ENCODE results near the gene KIAA0586. TPM values are rescaled to one million over a fixed set of nuclear protein-coding genes. Genes with fewer than 3 reads are reported as not detected.

The KIAA0586 gene
- polyA plus RNA-seq, 2 of the 4 experiments (the other 2 are of a cell fraction), result 10.6 to 22.2 TPM

GRCh38 chr14:58395812-58396788 lies 31.4 kb upstream of the KIAA0586 start, which contains the start of gene TOMM20L (continued):
- TF ChIP-seq, protein P1, sequence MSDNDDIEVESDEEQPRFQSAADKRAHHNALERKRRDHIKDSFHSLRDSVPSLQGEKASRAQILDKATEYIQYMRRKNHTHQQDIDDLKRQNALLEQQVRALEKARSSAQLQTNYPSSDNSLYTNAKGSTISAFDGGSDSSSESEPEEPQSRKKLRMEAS (IDR thresholded peaks at IDR 0.05), result peak; percentile 95
- TF ChIP-seq MAFK (IDR thresholded peaks at IDR 0.05; ENCODE audit: partially characterized antibody), result no peak
- TF ChIP-seq CTCF (IDR thresholded peaks at IDR 0.05), result peak; percentile 94
- no peak for TF ChIP-seq ZSCAN20 (CRISPR knock-in tag; IDR thresholded peaks at IDR 0.05)
- no peak for TF ChIP-seq NPAS2 (CRISPR knock-in tag; IDR thresholded peaks at IDR 0.05; ENCODE audit: borderline replicate concordance)
- TF ChIP-seq JUN (IDR thresholded peaks at IDR 0.05), result peak in 1 of 2 experiments; percentile 61; a peak in 2 of 5 replicates
- TF ChIP-seq NR3C1 (IDR thresholded peaks at IDR 0.05), result no peak
- TF ChIP-seq POLR2A (IDR thresholded peaks at IDR 0.05; ENCODE audit: low read length), result peak; percentile 17; the same call in 1 of the 2 replicates
- TF ChIP-seq JUNB (IDR thresholded peaks at IDR 0.05), result no peak
- no peak for TF ChIP-seq HOXB5 (CRISPR knock-in tag; IDR thresholded peaks at IDR 0.05)
- TF ChIP-seq EP300 (IDR thresholded peaks at IDR 0.05), result no peak
- TF ChIP-seq FOSL2 (IDR thresholded peaks at IDR 0.05), result no peak
- no peak for TF ChIP-seq FOSL2 (CRISPR knock-in tag; IDR thresholded peaks at IDR 0.05)
- TF ChIP-seq TP53 (CRISPR knock-in tag; IDR thresholded peaks at IDR 0.05), result no peak
- no peak for TF ChIP-seq RNF2 (IDR thresholded peaks at IDR 0.05; ENCODE audit: borderline replicate concordance, low read depth)
- no peak for TF ChIP-seq RFX5 (IDR thresholded peaks at IDR 0.05)
- no peak for TF ChIP-seq ELK1 (IDR thresholded peaks at IDR 0.05; ENCODE audit: low read depth, low read length)

DNA sequence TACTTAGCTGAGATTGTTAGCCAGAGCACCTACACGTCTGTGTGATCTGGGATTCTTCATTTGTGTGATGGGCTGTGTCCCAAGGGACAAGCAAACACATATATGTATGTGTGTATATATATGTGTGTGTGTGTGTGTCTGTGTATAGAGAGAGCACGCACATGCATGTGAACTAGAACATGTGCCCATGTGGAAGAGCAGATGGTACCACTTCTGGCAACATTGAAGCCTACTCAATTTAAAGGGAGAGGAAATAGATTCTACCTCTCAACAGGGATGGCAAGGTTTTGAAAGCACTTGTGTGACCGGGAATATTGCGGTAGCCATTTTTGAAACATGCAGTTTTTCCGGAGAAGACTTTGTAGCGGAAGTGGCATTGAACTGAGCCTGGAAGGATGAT lies 30.4 kb upstream of the KIAA0586 start:
- TF ChIP-seq SMC3 (IDR thresholded peaks at IDR 0.05) (no peak), NR3C1 (IDR thresholded peaks at IDR 0.05) (no peak), RAD21 (conservative IDR thresholded peaks at IDR 0.05 in 1 of 2, IDR thresholded peaks at IDR 0.05 in 1 of 2) (no peak), CTCF (IDR thresholded peaks at IDR 0.05) (no peak)
- TF ChIP-seq, protein P2, sequence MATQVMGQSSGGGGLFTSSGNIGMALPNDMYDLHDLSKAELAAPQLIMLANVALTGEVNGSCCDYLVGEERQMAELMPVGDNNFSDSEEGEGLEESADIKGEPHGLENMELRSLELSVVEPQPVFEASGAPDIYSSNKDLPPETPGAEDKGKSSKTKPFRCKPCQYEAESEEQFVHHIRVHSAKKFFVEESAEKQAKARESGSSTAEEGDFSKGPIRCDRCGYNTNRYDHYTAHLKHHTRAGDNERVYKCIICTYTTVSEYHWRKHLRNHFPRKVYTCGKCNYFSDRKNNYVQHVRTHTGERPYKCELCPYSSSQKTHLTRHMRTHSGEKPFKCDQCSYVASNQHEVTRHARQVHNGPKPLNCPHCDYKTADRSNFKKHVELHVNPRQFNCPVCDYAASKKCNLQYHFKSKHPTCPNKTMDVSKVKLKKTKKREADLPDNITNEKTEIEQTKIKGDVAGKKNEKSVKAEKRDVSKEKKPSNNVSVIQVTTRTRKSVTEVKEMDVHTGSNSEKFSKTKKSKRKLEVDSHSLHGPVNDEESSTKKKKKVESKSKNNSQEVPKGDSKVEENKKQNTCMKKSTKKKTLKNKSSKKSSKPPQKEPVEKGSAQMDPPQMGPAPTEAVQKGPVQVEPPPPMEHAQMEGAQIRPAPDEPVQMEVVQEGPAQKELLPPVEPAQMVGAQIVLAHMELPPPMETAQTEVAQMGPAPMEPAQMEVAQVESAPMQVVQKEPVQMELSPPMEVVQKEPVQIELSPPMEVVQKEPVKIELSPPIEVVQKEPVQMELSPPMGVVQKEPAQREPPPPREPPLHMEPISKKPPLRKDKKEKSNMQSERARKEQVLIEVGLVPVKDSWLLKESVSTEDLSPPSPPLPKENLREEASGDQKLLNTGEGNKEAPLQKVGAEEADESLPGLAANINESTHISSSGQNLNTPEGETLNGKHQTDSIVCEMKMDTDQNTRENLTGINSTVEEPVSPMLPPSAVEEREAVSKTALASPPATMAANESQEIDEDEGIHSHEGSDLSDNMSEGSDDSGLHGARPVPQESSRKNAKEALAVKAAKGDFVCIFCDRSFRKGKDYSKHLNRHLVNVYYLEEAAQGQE (IDR thresholded peaks at IDR 0.05), result no peak
- POLR2A ChIA-PET, result no interaction called here
- H3K27ac ChIP-seq, result no peak overlapping the region
- H3K4me2 ChIP-seq, result no peak overlapping the region
- FAIRE-seq (no peak), ATAC-seq (no peak), DNase-seq (ENCODE audit: low read depth in 1 of 2, low spot score in 1 of 2) (no peak)
- peaks cover 20% of the 10 kb centered on the region for H3K4me1 ChIP-seq
- H3K9me3 ChIP-seq, result no peaks in the 10 kb centered on the region
- H3K4me3 ChIP-seq, result no peak overlapping the region
- CTCF ChIA-PET, result interaction anchor here (0.8 to 4.7 kb wide), 6 partner anchors 8 to 289 kb away, joined by 3 to 35 read pairs (median 14); no protein-coding TSS in a partner anchor
- WGBS (ENCODE audit: missing lambda C conversion rate), result 91% methylated on average over 6 of the region's 6 CpGs

Measured in A549 (cell line).